ENCODE data around the gene PAH.
"Not testable (repeated sequence)": the region's sequence is repeated elsewhere in the genome, so short reads cannot be mapped to it uniquely, and the experiment has no call there.

The PAH gene

DNA sequence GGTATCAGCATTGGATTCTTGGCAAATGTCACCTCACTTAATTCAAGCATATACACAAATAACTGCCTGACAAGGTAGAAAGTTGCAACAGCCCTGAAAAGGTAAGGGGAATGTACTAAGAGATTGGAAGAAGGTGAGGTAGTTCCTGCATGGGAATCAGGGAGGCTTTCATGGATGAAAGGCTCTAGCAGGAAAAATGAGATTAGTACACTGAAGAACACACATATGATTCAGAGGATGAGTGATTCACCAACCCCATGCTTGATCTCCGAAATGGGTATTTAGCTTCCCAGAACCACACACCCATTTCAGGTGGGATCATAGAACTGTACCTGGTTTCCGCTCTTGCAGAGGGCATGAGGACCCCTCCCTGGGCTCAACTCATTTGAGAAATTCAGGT, 65.8 kb downstream of the PAH start:
- Histone ChIP-seq H3K9me3 (replicated peaks; ENCODE audit: low read length) (no peaks in the 10 kb centered on the region), H3K9ac (ENCODE audit: low read depth, low read length) (no peak overlapping the region), H3K4me3 (ENCODE audit: low read length) (no peak overlapping the region), H3K27me3 (ENCODE audit: control insufficient read depth, insufficient read depth, low read length) (no peaks in the 10 kb centered on the region), H3K36me3 (ENCODE audit: insufficient read depth, low read length) (no peaks in the 10 kb centered on the region), H3K4me1 (ENCODE audit: control insufficient read depth, insufficient read depth, low read length) (no peaks in the 10 kb centered on the region), H3K4me2 (ENCODE audit: low read length) (no peak overlapping the region)

DNA sequence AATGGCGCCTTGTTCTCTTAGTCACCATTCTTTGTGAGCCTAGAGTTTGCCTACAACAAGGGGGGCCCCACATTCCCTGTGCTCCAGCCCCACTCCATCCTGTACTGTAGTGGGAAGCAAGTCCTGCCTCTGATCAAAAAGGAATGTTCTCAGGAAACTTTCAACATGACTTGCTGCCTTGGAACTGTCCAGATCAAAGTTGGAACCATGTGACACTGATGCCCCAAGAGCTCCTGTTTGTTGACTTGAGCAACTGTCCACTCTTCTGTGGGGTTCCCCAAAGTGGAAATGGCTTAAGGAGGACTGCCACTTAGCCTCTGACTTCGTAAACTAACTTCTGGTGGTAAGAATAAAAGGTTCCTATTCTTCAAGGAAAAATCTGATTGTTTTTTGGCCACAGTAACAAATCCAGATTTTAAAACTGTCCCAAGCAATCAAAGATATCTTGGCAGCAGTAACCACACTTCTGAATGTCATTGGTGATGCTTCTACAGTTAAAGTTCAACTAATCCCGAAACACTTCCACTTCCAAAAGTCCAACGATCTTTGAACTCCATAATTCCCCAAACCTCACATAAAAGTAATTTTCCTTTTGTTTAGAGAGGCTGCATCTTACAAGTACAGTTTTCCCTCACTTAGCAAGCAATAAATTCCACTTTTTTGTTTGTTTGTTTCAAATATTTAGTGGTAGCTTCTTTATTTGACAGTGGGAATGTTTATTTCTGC, 67.2 kb downstream of the PAH start:
- H3K4me2 ChIP-seq (ENCODE audit: low read length) = no peak overlapping the region
- no peak overlapping the region for H3K4me3 ChIP-seq (ENCODE audit: low read length)
- H3K27me3 ChIP-seq (ENCODE audit: control insufficient read depth, insufficient read depth, low read length) = no peaks in the 10 kb centered on the region
- no peak overlapping the region for H3K9ac ChIP-seq (ENCODE audit: low read depth, low read length)
- no peaks in the 10 kb centered on the region for H3K36me3 ChIP-seq (ENCODE audit: insufficient read depth, low read length)
- H3K9me3 ChIP-seq (replicated peaks; ENCODE audit: low read length) = no peaks in the 10 kb centered on the region
- no peaks in the 10 kb centered on the region for H3K4me1 ChIP-seq (ENCODE audit: control insufficient read depth, insufficient read depth, low read length)

DNA sequence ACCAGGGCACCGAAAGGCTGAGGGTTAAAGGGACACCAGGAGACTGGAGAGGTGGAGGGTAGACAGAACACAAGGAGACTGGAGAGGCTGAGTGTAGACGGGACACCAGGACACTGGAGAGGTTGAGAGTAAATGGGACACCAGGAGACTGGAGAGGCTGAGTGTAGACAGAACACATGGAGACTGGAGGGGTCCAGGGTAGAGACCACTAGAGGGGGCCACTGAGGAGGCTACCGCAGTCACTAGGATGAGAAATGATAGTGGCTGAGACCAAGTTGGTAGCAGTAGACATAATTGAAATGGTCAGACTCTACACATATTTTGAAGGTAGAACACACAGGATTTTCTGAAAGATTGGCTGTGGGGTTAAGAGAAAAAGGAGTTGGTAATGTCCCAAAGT, 68.2 kb downstream of the PAH start:
- no peaks in the 10 kb centered on the region for H3K4me1 ChIP-seq (ENCODE audit: control insufficient read depth, insufficient read depth, low read length)
- H3K4me3 ChIP-seq (ENCODE audit: low read length) = no peak overlapping the region
- H3K9me3 ChIP-seq (replicated peaks; ENCODE audit: low read length) = no peaks in the 10 kb centered on the region
- no peaks in the 10 kb centered on the region for H3K36me3 ChIP-seq (ENCODE audit: insufficient read depth, low read length)
- no peak overlapping the region for H3K4me2 ChIP-seq (ENCODE audit: low read length)
- H3K27me3 ChIP-seq (ENCODE audit: control insufficient read depth, insufficient read depth, low read length) = no peaks in the 10 kb centered on the region
- H3K9ac ChIP-seq (ENCODE audit: low read depth, low read length) = no peak overlapping the region

DNA sequence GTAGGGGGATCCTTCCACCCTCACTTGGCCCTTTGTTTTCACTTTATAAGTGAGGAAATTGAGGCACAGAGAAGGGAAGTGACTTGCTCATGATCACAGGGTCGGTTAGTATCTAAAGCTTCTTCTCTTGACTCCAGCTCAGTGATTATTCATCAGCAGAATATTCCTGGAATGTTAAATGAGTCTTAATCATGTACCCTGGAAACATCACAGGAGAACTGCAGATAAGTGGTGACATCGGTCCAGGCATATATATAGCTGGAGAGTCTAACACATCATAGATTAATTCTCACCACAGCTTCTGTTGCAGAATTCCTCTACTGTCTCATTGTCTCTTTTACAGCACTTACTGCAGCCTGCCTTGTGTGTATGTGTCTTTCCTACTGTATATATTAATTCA, 69.9 kb downstream of the PAH start:
- H3K9ac ChIP-seq (ENCODE audit: low read depth, low read length) = no peak overlapping the region
- no peaks in the 10 kb centered on the region for H3K36me3 ChIP-seq (ENCODE audit: insufficient read depth, low read length)
- no peaks in the 10 kb centered on the region for H3K9me3 ChIP-seq (replicated peaks; ENCODE audit: low read length)
- H3K4me1 ChIP-seq (ENCODE audit: control insufficient read depth, insufficient read depth, low read length) = no peaks in the 10 kb centered on the region
- H3K4me3 ChIP-seq (ENCODE audit: low read length) = no peak overlapping the region
- no peaks in the 10 kb centered on the region for H3K27me3 ChIP-seq (ENCODE audit: control insufficient read depth, insufficient read depth, low read length)
- H3K4me2 ChIP-seq (ENCODE audit: low read length) = no peak overlapping the region

DNA sequence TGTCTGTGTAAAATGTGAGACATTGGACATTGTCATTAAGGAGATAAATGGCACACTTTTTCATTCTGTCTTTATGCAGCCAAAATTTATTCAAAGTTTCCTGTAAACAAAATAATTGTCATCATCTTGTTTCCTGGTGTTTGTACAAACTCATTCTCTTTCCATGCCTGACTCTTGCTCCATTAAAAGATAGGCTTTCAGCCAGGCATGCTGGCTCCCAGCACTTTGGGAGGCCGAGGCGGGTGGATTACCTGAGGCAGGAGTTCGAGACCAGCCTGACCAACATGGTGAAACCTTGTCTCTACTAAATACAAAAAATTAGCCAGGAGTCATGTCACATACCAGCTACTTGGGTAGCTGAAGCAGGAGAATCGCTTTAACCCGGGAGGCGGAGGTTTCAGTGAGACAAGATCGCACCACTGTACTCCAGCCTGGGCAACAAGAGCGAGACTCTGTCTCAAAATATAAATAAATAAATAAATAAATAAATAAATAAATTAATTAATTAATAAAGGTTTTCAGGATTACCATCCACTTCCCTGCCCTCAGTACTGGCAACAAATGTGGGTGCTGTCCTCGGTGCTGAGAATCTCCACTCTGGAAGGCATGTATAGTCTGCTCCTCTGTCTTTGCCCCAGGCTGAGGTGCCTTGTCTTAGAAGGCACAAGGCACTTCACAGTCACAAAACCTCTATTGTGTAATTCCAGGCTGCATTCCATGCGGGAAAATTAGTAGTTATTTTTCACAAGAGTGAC, 83.2 kb downstream of the PAH start:
- Histone ChIP-seq H3K27me3 (ENCODE audit: control insufficient read depth, insufficient read depth, low read length) (no peaks in the 10 kb centered on the region), H3K4me1 (ENCODE audit: control insufficient read depth, insufficient read depth, low read length) (no peaks in the 10 kb centered on the region), H3K9ac (ENCODE audit: low read depth, low read length) (no peak overlapping the region), H3K9me3 (replicated peaks; ENCODE audit: low read length) (no peaks in the 10 kb centered on the region), H3K36me3 (ENCODE audit: insufficient read depth, low read length) (no peaks in the 10 kb centered on the region), H3K4me3 (ENCODE audit: low read length) (no peak overlapping the region), H3K4me2 (ENCODE audit: low read length) (no peak overlapping the region)

DNA sequence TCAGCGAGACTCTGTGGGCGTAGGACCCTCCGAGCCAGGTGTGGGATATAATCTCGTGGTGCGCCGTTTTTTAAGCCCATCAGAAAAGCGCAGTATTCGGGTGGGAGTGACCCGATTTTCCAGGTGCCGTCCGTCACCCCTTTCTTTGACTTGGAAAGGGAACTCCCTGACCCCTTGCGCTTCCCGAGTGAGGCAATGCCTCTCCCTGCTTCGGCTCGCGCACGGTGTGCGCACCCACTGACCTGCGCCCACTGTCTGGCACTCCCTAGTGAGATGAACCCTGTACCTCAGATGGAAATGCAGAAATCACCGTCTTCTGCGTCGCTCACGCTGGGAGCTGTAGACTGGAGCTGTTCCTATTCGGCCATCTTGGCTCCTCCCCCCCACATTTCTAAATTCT, 84.2 kb downstream of the PAH start:
- not testable (repeated sequence) for H3K9ac ChIP-seq (ENCODE audit: low read depth, low read length); H3K4me3 ChIP-seq (ENCODE audit: low read length); H3K9me3 ChIP-seq (replicated peaks; ENCODE audit: low read length); H3K4me1 ChIP-seq (ENCODE audit: control insufficient read depth, insufficient read depth, low read length); H3K27me3 ChIP-seq (ENCODE audit: control insufficient read depth, insufficient read depth, low read length); H3K36me3 ChIP-seq (ENCODE audit: insufficient read depth, low read length); H3K4me2 ChIP-seq (ENCODE audit: low read length)

DNA sequence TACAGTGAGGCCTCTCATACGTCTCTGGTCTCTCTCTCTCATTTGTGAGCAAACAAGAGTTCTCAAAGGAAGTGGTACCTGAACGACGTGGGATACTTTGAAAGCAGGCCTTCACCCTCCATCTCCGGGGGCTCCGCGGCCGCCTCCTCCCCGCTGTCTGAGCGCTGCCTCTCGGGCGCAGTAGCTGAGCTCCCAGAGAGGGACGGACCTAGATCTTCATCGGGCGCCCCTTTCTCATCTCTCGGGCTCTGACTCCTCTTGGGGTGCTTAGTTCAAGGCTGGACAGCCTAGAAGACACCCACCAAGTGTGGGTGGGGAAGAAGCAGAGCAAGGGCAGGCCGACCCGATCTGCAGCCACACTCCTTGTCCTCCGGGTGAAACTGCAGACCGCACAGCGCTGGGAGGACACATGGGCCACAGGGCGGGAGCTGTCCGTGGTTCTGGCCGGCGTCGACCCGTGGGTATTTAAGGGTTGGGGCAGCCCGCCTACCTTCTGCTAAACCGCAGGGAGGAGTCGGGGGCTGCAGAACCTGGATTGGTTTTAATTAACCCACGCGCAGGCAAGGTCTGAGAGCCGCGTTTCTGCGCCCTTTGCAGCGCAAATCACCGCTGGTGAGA, 92.7 kb downstream of the PAH start:
- Histone ChIP-seq H3K36me3 (ENCODE audit: insufficient read depth, low read length) (no peaks in the 10 kb centered on the region), H3K4me2 (ENCODE audit: low read length) (peak overlapping the region; percentile 37), H3K4me1 (ENCODE audit: control insufficient read depth, insufficient read depth, low read length) (no peaks in the 10 kb centered on the region), H3K4me3 (ENCODE audit: low read length) (no peak overlapping the region), H3K9me3 (replicated peaks; ENCODE audit: low read length) (no peaks in the 10 kb centered on the region), H3K9ac (ENCODE audit: low read depth, low read length) (no peak overlapping the region), H3K27me3 (ENCODE audit: control insufficient read depth, insufficient read depth, low read length) (no peaks in the 10 kb centered on the region)

DNA sequence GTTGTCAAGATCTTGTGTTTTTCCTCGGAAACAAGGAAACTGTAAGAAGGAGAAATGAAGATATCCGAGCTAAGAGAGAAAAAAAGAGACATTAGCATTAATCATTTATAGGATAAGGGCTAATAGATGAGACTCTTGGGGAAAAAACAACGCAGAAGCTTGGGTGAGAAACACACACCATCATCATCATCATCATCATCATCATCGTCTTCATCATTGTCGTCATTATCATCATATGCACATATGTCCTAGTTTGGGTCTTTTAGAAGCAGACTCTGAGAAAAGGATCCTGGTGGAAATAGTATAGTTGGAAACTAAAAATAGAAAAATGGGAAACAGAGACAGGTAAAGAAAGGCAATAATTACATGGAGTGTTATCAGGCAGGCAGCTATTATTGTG, 95.9 kb downstream of the PAH start:
- no peaks in the 10 kb centered on the region for H3K36me3 ChIP-seq (ENCODE audit: insufficient read depth, low read length)
- H3K4me3 ChIP-seq (ENCODE audit: low read length) = no peak overlapping the region
- no peak overlapping the region for H3K9ac ChIP-seq (ENCODE audit: low read depth, low read length)
- H3K9me3 ChIP-seq (replicated peaks; ENCODE audit: low read length) = no peaks in the 10 kb centered on the region
- no peak overlapping the region for H3K4me2 ChIP-seq (ENCODE audit: low read length)
- no peaks in the 10 kb centered on the region for H3K27me3 ChIP-seq (ENCODE audit: control insufficient read depth, insufficient read depth, low read length)
- no peaks in the 10 kb centered on the region for H3K4me1 ChIP-seq (ENCODE audit: control insufficient read depth, insufficient read depth, low read length)

DNA sequence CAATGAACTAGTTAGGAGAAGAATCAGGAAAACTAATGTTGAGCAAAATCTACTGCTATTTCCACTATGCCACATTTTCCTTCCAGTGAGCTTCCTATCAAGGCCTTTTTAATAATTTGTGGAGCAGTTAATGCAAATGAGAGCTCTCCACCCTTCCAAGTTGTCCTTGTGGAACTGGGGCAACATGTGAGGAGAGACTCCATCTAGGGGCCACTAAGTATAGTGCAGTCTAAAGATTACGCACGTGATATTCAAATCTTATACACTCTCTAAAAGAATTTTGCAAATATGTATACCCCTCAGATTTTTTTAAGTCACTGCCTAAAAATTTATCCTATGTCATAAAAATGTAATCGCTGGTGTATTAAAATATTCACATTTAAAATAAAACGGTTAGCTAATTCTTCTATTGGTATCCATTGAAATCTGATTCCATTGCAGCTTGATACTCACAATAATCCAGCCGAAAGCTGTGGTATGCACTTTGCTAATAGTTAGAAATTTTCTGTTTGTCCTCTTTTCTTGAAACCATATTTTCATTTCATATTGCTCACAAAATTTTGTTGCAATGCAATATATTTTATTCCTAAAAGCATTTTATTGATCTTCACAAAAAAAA, 100.1 kb downstream of the PAH start:
- H3K4me2 ChIP-seq (ENCODE audit: low read length) = no peak overlapping the region
- no peak overlapping the region for H3K4me3 ChIP-seq (ENCODE audit: low read length)
- no peaks in the 10 kb centered on the region for H3K36me3 ChIP-seq (ENCODE audit: insufficient read depth, low read length)
- H3K27me3 ChIP-seq (ENCODE audit: control insufficient read depth, insufficient read depth, low read length) = no peaks in the 10 kb centered on the region
- no peaks in the 10 kb centered on the region for H3K9me3 ChIP-seq (replicated peaks; ENCODE audit: low read length)
- no peaks in the 10 kb centered on the region for H3K4me1 ChIP-seq (ENCODE audit: control insufficient read depth, insufficient read depth, low read length)
- no peak overlapping the region for H3K9ac ChIP-seq (ENCODE audit: low read depth, low read length)

DNA sequence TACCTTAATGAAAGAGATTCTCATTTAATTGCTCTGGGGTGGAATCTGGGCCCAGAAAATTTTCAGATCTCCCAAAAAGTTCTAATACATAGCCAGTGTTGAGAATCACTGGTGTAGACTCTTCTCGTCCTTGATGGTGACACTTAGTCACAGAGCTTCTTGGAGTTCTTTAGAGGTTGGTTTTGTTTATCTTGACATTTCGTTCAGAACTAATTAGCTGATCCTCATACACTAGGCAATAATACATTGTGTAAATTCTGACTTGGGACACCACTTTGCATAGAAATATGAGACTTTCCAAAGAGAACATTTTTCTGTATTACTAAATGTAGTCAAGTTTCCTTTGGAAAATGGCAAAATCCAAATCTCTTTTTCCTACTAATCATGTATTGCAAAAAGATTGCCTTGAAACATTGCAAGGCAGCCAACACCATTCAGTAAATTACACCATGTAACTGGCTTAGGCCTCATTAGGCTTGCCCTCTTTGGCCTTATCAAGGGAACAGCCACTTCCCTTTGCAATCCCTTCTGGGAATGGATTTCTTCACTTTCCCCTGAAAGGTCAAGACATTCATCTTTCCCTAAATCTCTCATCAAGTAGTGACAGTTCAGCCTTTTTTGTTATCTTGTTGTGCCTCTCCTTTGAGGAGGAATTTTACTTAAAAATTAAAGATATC, 102.2 kb downstream of the PAH start:
- H3K27me3 ChIP-seq (ENCODE audit: control insufficient read depth, insufficient read depth, low read length) = no peaks in the 10 kb centered on the region
- no peaks in the 10 kb centered on the region for H3K4me1 ChIP-seq (ENCODE audit: control insufficient read depth, insufficient read depth, low read length)
- H3K9me3 ChIP-seq (replicated peaks; ENCODE audit: low read length) = no peaks in the 10 kb centered on the region
- no peak overlapping the region for H3K9ac ChIP-seq (ENCODE audit: low read depth, low read length)
- H3K36me3 ChIP-seq (ENCODE audit: insufficient read depth, low read length) = no peaks in the 10 kb centered on the region
- H3K4me2 ChIP-seq (ENCODE audit: low read length) = no peak overlapping the region
- H3K4me3 ChIP-seq (ENCODE audit: low read length) = no peak overlapping the region

DNA sequence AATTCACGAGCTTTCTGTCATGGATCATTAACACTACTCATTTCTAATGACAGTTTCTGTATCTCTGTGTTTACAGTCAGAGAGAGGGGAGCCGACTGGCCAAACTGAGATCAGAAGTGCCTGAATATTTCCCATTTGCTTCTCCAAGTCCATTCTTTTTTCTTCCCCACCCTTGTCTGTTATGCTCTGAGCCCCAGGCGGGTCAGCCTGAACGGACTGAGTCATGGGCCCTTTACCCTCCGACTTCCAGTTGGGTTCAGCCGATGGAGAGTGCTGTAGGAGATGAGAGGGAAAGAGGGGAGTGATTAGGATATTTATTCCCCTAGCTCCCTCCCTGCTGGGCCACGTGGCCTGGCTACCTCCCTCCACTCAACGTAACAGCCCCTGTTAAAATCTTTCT, 104.7 kb downstream of the PAH start:
- Histone ChIP-seq H3K4me3 (ENCODE audit: low read length) (no peak overlapping the region), H3K27me3 (ENCODE audit: control insufficient read depth, insufficient read depth, low read length) (no peaks in the 10 kb centered on the region), H3K36me3 (ENCODE audit: insufficient read depth, low read length) (no peaks in the 10 kb centered on the region), H3K4me1 (ENCODE audit: control insufficient read depth, insufficient read depth, low read length) (no peaks in the 10 kb centered on the region), H3K9ac (ENCODE audit: low read depth, low read length) (no peak overlapping the region), H3K4me2 (ENCODE audit: low read length) (no peak overlapping the region), H3K9me3 (replicated peaks; ENCODE audit: low read length) (no peaks in the 10 kb centered on the region)
